Measurements from ENCODE around the gene SDK1. TPM values are rescaled to one million over a fixed set of nuclear protein-coding genes. Genes with fewer than 3 reads are reported as not detected.
A peak's percentile ranks its signal among the peaks of the same experiment; 100 is the strongest.

Gene SDK1
- total and polyA plus RNA-seq, 4 donors: 0.12 to 0.47 (median 0.36) TPM

DNA sequence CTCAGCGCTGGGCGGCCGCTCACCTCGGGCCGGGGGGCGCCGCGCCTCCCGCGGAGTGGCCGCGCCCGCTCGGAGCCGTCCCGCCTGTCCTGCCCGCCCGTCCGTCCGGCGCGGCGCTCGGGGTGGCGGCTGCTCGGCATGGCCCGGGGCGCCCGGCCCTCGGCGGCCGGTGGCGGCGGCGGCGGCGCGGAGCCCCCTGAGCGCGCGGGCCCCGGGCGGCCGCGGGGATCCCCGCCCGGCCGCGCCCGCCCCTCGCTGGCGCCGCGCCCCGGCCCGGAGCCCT lies 338 bp downstream of the SDK1 start:
- Histone ChIP-seq H3K27ac (ENCODE audit: low read depth in 1 of 2, low read length in 2 of 2) (no peak overlapping the region), H3K4me3 (ENCODE audit: low read depth in 1 of 3, low read length in 3 of 3) (peak overlapping the region in 1 of 3 donors; percentile 76), H3K9me3 (ENCODE audit: control insufficient read depth in 4 of 4, low read length in 3 of 4) (no peaks in the 10 kb centered on the region), H3K4me1 (ENCODE audit: control insufficient read depth in 4 of 4, insufficient read depth in 4 of 4, low read length in 3 of 4) (peaks cover 8 to 15% (median 11%) of the 10 kb centered on the region in 4 donors), H3K9ac (ENCODE audit: low read depth in 1 of 2, low read length in 2 of 2) (no peak overlapping the region), H3K36me3 (ENCODE audit: control insufficient read depth in 4 of 4, insufficient read depth in 3 of 4, low read depth in 1 of 4, low read length in 3 of 4) (no peaks in the 10 kb centered on the region), H3K27me3 (ENCODE audit: control insufficient read depth in 4 of 4, insufficient read depth in 4 of 4, low read length in 3 of 4) (peaks cover 0 to 4% (median 0%) of the 10 kb centered on the region in 4 donors)
- no peak for DNase-seq (ENCODE audit: low spot score)
- WGBS: under 1% methylated on average over 56 of the region's 56 CpGs
- TF ChIP-seq TAF1 (conservative IDR thresholded peaks at IDR 0.05): no peak
- TF ChIP-seq, protein P1, sequence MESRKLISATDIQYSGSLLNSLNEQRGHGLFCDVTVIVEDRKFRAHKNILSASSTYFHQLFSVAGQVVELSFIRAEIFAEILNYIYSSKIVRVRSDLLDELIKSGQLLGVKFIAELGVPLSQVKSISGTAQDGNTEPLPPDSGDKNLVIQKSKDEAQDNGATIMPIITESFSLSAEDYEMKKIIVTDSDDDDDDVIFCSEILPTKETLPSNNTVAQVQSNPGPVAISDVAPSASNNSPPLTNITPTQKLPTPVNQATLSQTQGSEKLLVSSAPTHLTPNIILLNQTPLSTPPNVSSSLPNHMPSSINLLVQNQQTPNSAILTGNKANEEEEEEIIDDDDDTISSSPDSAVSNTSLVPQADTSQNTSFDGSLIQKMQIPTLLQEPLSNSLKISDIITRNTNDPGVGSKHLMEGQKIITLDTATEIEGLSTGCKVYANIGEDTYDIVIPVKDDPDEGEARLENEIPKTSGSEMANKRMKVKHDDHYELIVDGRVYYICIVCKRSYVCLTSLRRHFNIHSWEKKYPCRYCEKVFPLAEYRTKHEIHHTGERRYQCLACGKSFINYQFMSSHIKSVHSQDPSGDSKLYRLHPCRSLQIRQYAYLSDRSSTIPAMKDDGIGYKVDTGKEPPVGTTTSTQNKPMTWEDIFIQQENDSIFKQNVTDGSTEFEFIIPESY (IDR thresholded peaks at IDR 0.05): no peak
- no peak for TF ChIP-seq RAD21 (IDR thresholded peaks at IDR 0.05)
- TF ChIP-seq GABPA (IDR thresholded peaks at IDR 0.05 in 1 of 2, conservative IDR thresholded peaks at IDR 0.05 in 1 of 2): no peak
- TF ChIP-seq NR2F2 (IDR thresholded peaks at IDR 0.05): no peak
- no peak for TF ChIP-seq YY1 (IDR thresholded peaks at IDR 0.05)
- no peak for TF ChIP-seq HNF4G (IDR thresholded peaks at IDR 0.05)
- TF ChIP-seq FOXA1 (IDR thresholded peaks at IDR 0.05): no peak
- TF ChIP-seq EGR1 (IDR thresholded peaks at IDR 0.05; ENCODE audit: low read depth in 2 of 2): no peak
- TF ChIP-seq FOXA2 (IDR thresholded peaks at IDR 0.05): no peak
- TF ChIP-seq JUND (IDR thresholded peaks at IDR 0.05): no peak
- TF ChIP-seq RXRA (IDR thresholded peaks at IDR 0.05): no peak
- TF ChIP-seq, protein P2, sequence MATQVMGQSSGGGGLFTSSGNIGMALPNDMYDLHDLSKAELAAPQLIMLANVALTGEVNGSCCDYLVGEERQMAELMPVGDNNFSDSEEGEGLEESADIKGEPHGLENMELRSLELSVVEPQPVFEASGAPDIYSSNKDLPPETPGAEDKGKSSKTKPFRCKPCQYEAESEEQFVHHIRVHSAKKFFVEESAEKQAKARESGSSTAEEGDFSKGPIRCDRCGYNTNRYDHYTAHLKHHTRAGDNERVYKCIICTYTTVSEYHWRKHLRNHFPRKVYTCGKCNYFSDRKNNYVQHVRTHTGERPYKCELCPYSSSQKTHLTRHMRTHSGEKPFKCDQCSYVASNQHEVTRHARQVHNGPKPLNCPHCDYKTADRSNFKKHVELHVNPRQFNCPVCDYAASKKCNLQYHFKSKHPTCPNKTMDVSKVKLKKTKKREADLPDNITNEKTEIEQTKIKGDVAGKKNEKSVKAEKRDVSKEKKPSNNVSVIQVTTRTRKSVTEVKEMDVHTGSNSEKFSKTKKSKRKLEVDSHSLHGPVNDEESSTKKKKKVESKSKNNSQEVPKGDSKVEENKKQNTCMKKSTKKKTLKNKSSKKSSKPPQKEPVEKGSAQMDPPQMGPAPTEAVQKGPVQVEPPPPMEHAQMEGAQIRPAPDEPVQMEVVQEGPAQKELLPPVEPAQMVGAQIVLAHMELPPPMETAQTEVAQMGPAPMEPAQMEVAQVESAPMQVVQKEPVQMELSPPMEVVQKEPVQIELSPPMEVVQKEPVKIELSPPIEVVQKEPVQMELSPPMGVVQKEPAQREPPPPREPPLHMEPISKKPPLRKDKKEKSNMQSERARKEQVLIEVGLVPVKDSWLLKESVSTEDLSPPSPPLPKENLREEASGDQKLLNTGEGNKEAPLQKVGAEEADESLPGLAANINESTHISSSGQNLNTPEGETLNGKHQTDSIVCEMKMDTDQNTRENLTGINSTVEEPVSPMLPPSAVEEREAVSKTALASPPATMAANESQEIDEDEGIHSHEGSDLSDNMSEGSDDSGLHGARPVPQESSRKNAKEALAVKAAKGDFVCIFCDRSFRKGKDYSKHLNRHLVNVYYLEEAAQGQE (IDR thresholded peaks at IDR 0.05): no peak
- TF ChIP-seq, protein P3, sequence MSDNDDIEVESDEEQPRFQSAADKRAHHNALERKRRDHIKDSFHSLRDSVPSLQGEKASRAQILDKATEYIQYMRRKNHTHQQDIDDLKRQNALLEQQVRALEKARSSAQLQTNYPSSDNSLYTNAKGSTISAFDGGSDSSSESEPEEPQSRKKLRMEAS (IDR thresholded peaks at IDR 0.05): no peak
- TF ChIP-seq SP1 (IDR thresholded peaks at IDR 0.05): no peak

DNA sequence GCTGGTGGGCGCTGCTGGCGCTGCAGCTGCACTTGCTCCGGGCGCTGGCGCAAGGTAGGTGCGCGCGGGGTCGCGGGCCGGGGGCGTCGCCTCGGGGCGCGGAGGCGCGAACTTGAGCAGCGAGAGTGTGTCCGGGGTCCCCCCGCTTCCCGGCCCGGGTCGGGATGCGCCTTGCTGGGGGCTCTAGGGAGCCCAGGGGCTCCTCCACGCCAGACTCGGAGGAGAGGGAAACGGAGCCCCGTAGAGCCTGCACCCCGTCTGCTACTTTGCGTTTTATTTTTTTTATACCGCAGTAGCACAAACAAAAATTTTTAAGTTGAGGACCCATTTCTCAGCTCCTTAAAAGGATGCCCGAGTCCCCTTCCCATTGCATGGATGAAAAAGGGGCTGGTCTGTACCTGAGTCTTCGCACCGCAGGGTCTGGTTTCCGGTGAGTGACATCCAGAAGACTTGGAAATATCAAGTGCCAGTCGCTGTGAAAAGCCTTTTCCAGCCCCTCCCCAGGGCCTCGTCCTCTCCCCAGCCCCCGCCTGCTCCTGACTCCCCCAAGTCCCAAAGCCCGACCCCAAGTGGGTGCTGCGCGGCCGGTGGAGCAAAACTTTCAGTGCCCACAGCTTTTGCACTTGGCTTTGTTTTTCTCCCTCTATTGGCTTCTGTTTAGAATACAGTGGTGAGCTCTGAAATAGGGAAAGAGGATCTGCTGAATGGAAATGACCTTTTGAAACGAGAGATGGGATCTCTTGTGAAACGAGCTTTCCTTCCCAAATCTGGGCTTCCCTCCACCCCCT lies 973 bp downstream of the SDK1 start:
- no peak overlapping the region for H3K9ac ChIP-seq (ENCODE audit: low read depth in 1 of 2, low read length in 2 of 2)
- TF ChIP-seq, protein P3 (IDR thresholded peaks at IDR 0.05): no peak
- TF ChIP-seq RAD21 (IDR thresholded peaks at IDR 0.05): peak; percentile 14 to 41
- peaks cover 0 to 4% (median 0%) of the 10 kb centered on the region in 4 donors for H3K27me3 ChIP-seq (ENCODE audit: control insufficient read depth in 4 of 4, insufficient read depth in 4 of 4, low read length in 3 of 4)
- WGBS: 2% methylated on average over 45 of the region's 45 CpGs
- peaks cover 8 to 15% (median 11%) of the 10 kb centered on the region in 4 donors for H3K4me1 ChIP-seq (ENCODE audit: control insufficient read depth in 4 of 4, insufficient read depth in 4 of 4, low read length in 3 of 4)
- peak overlapping the region; percentile 5 to 76 (median 45) for H3K4me3 ChIP-seq (ENCODE audit: low read depth in 1 of 3, low read length in 3 of 3)
- no peaks in the 10 kb centered on the region for H3K9me3 ChIP-seq (ENCODE audit: control insufficient read depth in 4 of 4, low read length in 3 of 4)
- H3K27ac ChIP-seq (ENCODE audit: low read depth in 1 of 2, low read length in 2 of 2): no peak overlapping the region
- H3K36me3 ChIP-seq (ENCODE audit: control insufficient read depth in 4 of 4, insufficient read depth in 3 of 4, low read depth in 1 of 4, low read length in 3 of 4): no peaks in the 10 kb centered on the region
- no peak for DNase-seq (ENCODE audit: low spot score)

Data from liver (tissue), 9 donors.